HG02798 (cell line): ENCODE results near the gene BRD3OS.

Source experiments
- ATAC-seq: cut with Tn5 transposase; IDR thresholded peaks from one replicate; pipeline ENCODE4 v1.9.1; 2021; ENCODE audit warnings: mild to moderate bottlenecking; ENCODE audit not compliant: unreplicated experiment, poor library complexity

The BRD3OS gene

GRCh38 chr9:134003237-134003636 lies 22.0 kb upstream of the BRD3OS start:
- ATAC-seq, result no peak

DNA sequence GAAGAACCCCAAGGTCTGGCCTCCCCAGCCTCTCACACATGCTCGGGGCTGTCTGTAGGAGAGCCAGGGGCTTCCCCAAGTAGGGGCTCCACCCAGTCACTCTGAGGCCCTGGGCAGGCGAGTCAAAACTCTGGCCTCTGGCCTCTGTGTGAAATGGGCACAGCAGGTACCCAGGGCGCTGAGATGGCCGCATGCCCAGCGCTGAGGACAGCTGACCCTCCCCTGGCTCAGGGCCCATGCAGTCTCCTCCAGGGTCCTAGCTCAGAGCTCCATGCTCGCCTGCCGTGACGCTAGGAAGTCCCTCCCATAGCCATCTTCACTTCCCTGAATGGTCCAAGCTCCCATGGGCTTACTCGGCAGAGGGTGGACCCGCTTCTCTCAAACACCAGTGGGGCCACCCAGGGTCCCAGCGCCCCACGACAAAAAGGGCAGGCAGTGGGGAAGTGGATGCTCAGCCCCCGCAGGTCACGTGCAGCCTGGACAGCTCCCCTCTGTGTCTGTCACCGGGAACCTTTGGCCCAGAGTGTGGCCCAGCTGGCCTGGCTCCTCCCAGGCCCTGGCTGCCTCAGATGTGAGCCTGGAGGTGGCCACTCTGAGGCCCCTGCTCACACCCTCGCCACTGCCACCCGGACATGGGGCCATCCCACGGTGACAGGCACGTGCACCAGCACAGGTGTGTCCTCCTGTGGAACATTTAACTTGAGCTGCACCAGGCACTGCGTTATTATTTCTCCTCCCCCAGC lies 21.0 kb upstream of the BRD3OS start:
- no peak for ATAC-seq

GRCh38 chr9:134004881-134005280 lies 20.4 kb upstream of the BRD3OS start:
- no peak for ATAC-seq

DNA sequence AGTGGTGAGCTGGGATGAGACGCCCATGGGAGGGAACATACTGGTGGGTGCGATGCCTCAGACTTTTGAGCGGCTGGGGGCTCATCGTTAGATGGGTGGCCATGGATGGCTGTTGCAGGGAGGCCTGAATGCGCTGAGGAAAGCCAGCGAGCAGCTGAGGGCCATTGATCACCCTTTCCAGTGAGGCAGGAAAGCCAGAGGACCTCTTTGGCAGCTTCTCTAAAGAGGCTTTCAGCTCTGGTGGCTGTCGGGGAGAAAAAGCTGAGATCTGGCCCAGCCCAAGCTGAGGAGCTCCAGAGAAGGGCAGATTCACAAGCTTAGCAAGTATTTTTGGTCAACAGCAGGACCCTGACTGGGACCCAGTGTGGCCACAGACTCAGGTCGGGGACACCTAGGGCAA lies 19.9 kb upstream of the BRD3OS start:
- ATAC-seq, result no peak

GRCh38 chr9:134007150-134007549 lies 18.1 kb upstream of the BRD3OS start:
- no peak for ATAC-seq

DNA sequence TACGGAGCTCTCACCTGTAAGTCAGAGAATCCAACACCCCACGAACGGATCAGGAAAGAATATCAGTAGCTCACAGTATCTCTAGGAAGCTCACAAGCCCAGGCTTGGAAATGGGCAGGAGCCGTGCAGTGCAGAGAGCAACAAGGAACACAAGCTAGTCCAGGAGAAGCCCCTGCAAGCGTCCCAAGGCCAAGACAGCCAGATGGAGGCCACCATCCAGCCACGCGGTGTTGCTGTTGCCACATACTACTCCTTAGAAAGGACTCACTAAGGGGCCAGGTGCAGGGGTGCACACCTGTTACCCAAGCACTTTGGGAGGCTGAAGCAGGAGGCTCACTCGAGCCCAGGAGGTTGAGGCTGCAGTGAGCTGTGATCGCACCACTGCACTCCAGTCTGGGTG lies 17.7 kb upstream of the BRD3OS start:
- ATAC-seq, result no peak

- no peak for ATAC-seq
Measured at GRCh38 chr9:134010310-134011173, 14.7 kb upstream of the BRD3OS start.

DNA sequence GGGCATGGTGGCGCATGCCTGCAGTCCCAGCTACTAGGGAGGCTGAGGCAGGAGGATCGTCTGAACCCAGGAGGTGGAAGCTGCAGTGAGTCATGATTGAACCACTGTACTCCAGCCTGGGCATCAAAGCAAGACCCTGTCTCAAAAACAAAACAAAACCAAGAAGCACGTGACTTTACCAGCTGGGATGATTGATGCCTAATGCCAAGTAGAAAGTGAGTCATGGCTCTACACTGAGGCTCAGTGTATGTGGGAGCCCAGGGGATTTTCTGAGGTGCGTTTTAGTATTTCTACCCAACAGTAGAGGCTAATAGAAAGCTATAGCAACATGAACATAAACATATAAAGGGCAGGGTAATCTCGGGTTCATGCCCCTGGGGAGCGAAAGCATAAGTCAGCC lies 13.9 kb upstream of the BRD3OS start:
- ATAC-seq, result no peak

GRCh38 chr9:134014946-134015345 lies 10.3 kb upstream of the BRD3OS start:
- no peak for ATAC-seq

DNA sequence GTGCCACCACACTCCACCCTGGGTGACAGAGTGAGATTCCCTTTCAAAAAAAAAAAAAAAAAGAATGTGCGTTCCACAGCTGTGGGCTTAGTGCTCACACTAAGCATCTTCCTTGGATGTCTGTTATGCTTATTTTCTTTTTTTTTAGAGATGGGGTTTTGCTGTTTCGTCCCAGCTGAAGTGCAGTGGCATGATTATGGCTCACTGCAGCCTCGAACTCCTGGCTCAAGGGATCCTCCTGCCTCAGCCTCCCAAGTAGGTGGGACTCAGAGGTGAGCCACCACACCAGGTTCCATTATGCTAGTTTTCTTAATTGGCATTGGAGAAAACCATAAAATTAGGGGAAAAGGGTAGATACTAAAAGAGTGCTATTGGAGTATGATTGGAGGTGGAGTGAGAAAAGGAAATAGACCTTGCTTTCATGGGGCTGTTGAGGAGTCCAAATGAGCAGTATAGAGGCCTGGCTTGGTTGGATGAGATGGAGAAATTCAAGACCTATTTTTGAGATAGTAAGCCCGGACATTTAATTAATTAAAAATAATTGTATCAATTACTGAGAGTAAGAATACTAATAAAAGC lies 978 bp upstream of the BRD3OS start:
- ATAC-seq, result no peak

- peak; percentile 40 for ATAC-seq
Measured at GRCh38 chr9:134025606-134026541, 593 bp downstream of the BRD3OS start.

DNA sequence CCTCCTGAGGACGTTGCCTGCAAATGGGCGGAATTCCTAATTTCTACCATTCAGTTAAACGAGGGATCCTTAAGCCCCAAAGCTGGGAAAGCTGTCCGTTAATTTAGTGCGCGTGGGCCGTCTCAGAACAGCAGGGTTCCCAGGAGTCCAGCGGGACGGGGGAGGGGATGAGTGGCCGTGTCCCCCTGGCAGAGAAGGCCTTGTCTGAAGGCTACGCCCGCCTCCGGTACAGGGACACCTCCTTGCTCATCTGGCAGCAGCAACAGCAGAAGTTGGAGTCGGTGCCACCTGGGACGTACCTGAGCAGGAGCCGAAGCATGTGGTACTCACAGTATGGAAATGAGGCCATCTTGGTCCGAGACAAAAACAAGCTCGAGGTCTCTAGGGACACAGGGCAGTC lies 1.3 kb downstream of the BRD3OS start:
- no peak for ATAC-seq

DNA sequence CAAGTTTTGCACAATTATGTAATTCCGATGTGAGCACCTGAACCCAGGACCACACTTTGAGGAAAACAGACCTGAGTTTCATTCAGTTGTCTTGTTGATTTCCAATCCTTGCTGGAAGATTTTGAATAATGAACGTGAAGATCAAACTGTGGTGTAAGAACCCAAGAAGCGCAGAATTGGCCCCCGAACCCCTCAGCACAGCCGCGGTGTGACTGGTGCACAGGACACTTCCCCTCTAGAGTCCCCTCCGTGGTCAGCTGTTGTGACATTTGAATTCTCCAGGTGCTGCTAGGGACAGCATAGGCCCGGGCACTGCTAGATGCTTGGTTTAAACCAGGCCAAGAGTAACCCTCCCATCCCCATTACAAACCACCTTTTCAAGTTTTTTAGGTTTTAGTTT lies 1.7 kb downstream of the BRD3OS start:
- no peak for ATAC-seq

DNA sequence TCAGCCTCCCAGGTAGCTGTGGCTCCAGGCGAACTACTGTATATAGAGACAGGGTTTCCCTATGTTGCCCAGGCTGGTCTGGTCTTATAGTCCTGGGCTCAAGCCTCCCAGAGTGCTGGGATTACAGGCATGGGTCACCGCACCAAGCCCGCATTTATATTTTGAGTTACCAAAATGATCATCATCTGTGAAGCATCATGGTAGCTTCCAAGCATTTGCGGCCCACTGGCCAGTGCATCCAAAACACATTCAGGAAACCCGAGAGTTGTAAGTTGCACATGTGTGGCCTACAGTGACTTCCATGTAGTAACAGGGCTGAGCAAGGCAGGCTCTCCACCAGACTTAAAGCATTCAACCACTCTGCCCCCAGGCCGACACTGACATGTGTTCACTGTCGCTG lies 2.3 kb downstream of the BRD3OS start:
- ATAC-seq, result no peak

GRCh38 chr9:134028076-134028475 lies 2.8 kb downstream of the BRD3OS start:
- no peak for ATAC-seq

- no peak for ATAC-seq
Measured at GRCh38 chr9:134028575-134029247, 3.4 kb downstream of the BRD3OS start.

- ATAC-seq, result no peak
Measured at GRCh38 chr9:134029248-134030226, 4.3 kb downstream of the BRD3OS start.

DNA sequence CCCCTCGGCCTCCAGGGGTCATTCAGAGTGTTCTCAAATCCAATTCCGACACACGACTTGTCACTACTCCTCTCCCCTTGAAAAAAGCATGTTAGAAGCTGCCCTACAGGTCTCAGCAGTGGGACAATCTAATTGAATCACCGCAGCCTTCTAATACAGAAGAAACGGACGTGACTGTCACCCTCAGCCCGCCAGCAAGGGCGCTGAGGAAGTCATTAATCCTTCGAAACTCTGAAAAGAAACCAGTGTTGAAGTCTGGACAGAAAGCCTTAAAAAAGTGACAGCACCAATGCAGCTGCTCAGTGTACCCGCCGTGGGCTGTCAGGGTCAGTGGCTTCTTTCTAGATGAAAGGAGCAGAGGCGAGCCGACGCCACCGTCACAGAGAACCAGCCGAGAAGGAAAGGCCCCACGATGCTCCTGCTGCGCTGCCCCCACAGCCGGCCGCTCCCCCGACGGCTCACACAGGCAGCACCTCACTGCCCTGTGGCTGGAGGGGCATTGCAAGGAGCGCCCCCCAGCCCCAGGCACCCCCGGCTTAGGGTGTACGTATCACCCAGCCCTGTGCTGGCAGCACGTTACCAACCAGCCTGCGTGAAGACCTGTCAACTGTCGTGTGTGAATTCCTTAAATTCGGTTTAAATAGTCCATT lies 5.7 kb downstream of the BRD3OS start:
- no peak for ATAC-seq
